HT-29 (cell line): ENCODE results near the gene KRT77. TPM values are rescaled to one million over a fixed set of nuclear protein-coding genes. Genes with fewer than 3 reads are reported as not detected.
A peak's percentile ranks its signal among the peaks of the same experiment; 100 is the strongest.

ENCODE experiments used
- DNase-seq: peaks from one replicate; pipeline ENCODE4 v3.0.0-alpha.2; 2015; ENCODE audit warnings: low spot score
- total RNA-seq: library from RNA; depleted of rRNA; stranded (reverse); fragments of >200 nt; shearing (Covaris generic); gene quantifications from 2 replicates; pipeline ENCODE4 v1.2.3, GENCODE V29; 2014

Gene KRT77
- total RNA-seq, 1 experiment from 2014 or later: not detected

GRCh38 chr12:52692254-52692653 is 11.1 kb downstream of the KRT77 start:
- peak; percentile 35 for DNase-seq

GRCh38 chr12:52691841-52692150 is 11.5 kb downstream of the KRT77 start:
- no peak for DNase-seq

GRCh38 chr12:52691076-52691840 is 12.1 kb downstream of the KRT77 start:
- DNase-seq: no peak

GRCh38 chr12:52690351-52691075 is 12.8 kb downstream of the KRT77 start:
- no peak for DNase-seq

GRCh38 chr12:52689936-52690335 is 13.4 kb downstream of the KRT77 start:
- no peak for DNase-seq

GRCh38 chr12:52689239-52689638 is 14.1 kb downstream of the KRT77 start:
- no peak for DNase-seq

- DNase-seq: no peak
Measured at GRCh38 chr12:52688481-52688880, 14.8 kb downstream of the KRT77 start.

- peak; percentile 5 for DNase-seq
Measured at GRCh38 chr12:52687497-52688385, 15.6 kb downstream of the KRT77 start.

- no peak for DNase-seq
Measured at GRCh38 chr12:52686756-52687487, 16.4 kb downstream of the KRT77 start.

- DNase-seq: no peak
Measured at GRCh38 chr12:52686063-52686462, 17.3 kb downstream of the KRT77 start.

GRCh38 chr12:52685406-52685890 is 17.9 kb downstream of the KRT77 start:
- DNase-seq: no peak

GRCh38 chr12:52684431-52684830 is 18.9 kb downstream of the KRT77 start:
- DNase-seq: no peak

GRCh38 chr12:52683575-52684300 is 19.6 kb downstream of the KRT77 start:
- no peak for DNase-seq

- no peak for DNase-seq
Measured at GRCh38 chr12:52682938-52683574, 20.3 kb downstream of the KRT77 start.

- DNase-seq: no peak
Measured at GRCh38 chr12:52682381-52682660, 21.0 kb downstream of the KRT77 start.

- DNase-seq: no peak
Measured at GRCh38 chr12:52681526-52682380, 21.6 kb downstream of the KRT77 start.

GRCh38 chr12:52680363-52680762 is 23.0 kb downstream of the KRT77 start, which contains the start of gene KRT1:
KRT1 (minus strand) TSS chr12:52680407; CDS start chr12:52680348, 59 bp downstream.
- DNase-seq: no peak

- DNase-seq: no peak
Measured at GRCh38 chr12:52679875-52680274, 23.4 kb downstream of the KRT77 start.

- DNase-seq: no peak
Measured at GRCh38 chr12:52677671-52678070, 25.7 kb downstream of the KRT77 start.
